Keratinocyte (primary cell): ENCODE measurements around the gene MRPL24. TPM values are rescaled to one million over a fixed set of nuclear protein-coding genes. Genes with fewer than 3 reads are reported as not detected.

Source experiments
- DNase-seq: peaks from one replicate; pipeline ENCODE4 v3.0.0-alpha.2; 2011; ENCODE audit warnings: low read depth, missing footprints, low spot score
- FAIRE-seq: peaks from 2 replicates; lab custom pipeline; 2011; peaks lifted over from hg19 to GRCh38; lab: Jason Lieb, UNC
- H2AFZ ChIP-seq: 2 replicates; pipeline ENCODE4 v1.6.0; 2012; ENCODE audit warnings: low read length, control low read depth, inconsistent platforms; ENCODE audit not compliant: control insufficient read depth
- H3K27ac ChIP-seq: 2 replicates; pipeline ENCODE4 v1.5.1; 2011; ENCODE audit warnings: low read length; ENCODE audit not compliant: control insufficient read depth, insufficient read depth
- H3K27me3 ChIP-seq: 3 replicates; pipeline ENCODE4 v1.6.0; 2011; ENCODE audit warnings: low read length; ENCODE audit not compliant: control insufficient read depth, insufficient read depth; ENCODE audit errors: extremely low read depth
- H3K36me3 ChIP-seq, 2 experiments: 2 replicates in 1 of 2; 3 replicates in 1 of 2; pipeline ENCODE4 v1.5.1; 2011; ENCODE audit warnings: low read length in 2 of 2, mild to moderate bottlenecking in 1 of 2; ENCODE audit not compliant: control insufficient read depth in 2 of 2, insufficient read depth in 2 of 2; ENCODE audit errors: extremely low read depth in 1 of 2
- H3K4me1 ChIP-seq: 3 replicates; pipeline ENCODE4 v1.5.1; 2011; ENCODE audit warnings: low read length; ENCODE audit not compliant: control insufficient read depth, insufficient read depth; ENCODE audit errors: extremely low read depth
- H3K4me2 ChIP-seq: 3 replicates; pipeline ENCODE4 v1.6.0; 2011; ENCODE audit warnings: low read depth, low read length; ENCODE audit not compliant: control insufficient read depth, insufficient read depth; ENCODE audit errors: extremely low read depth
- H3K4me3 ChIP-seq, 3 experiments: fragments of 200-600 bp in 1 of 3; sonication (generic) in 1 of 3; 2 replicates in 2 of 3; 3 replicates in 1 of 3; pipeline ENCODE4 v1.5.1; 2011 to 2016; ENCODE audit warnings: low read length in 3 of 3, mild to moderate bottlenecking in 3 of 3, control low read depth in 2 of 3, inconsistent platforms in 1 of 3, low read depth in 1 of 3, mixed read lengths in 1 of 3, mixed run types in 1 of 3, moderate library complexity in 1 of 3; ENCODE audit not compliant: control insufficient read depth in 2 of 3, insufficient read depth in 2 of 3; ENCODE audit errors: extremely low read depth in 1 of 3
- H3K79me2 ChIP-seq: 2 replicates; pipeline ENCODE4 v1.6.0; 2012; ENCODE audit warnings: low read length; ENCODE audit not compliant: control insufficient read depth, insufficient read depth
- H3K9ac ChIP-seq: 3 replicates; pipeline ENCODE4 v1.6.0; 2011; ENCODE audit warnings: low read length; ENCODE audit not compliant: control insufficient read depth, insufficient read depth; ENCODE audit errors: extremely low read depth
- H3K9me1 ChIP-seq: 3 replicates; pipeline ENCODE4 v1.6.0; 2011; ENCODE audit warnings: low read length; ENCODE audit not compliant: control insufficient read depth, insufficient read depth; ENCODE audit errors: extremely low read depth
- H3K9me3 ChIP-seq: 2 replicates; pipeline ENCODE4 v1.5.1; 2012; ENCODE audit warnings: low read depth, low read length; ENCODE audit not compliant: control insufficient read depth
- H4K20me1 ChIP-seq: 3 replicates; pipeline ENCODE4 v1.6.0; 2011; ENCODE audit warnings: low read length; ENCODE audit not compliant: control insufficient read depth, insufficient read depth; ENCODE audit errors: extremely low read depth
- CTCF ChIP-seq, 3 experiments: IDR thresholded peaks in 1 of 3; conservative IDR thresholded peaks in 1 of 3; optimal IDR thresholded peaks in 1 of 3; 2 replicates in 2 of 3; 3 replicates in 1 of 3; pipeline versions ENCODE3 to v1.5.1; 2011; ENCODE audit warnings: low read length in 3 of 3, mild to moderate bottlenecking in 3 of 3, moderate library complexity in 2 of 3, control low read depth in 1 of 3, inconsistent platforms in 1 of 3; ENCODE audit not compliant: insufficient read depth in 2 of 3; ENCODE audit errors: extremely low read depth in 1 of 3
- EZH2 ChIP-seq: IDR thresholded peaks from one replicate; pipeline ENCODE4 v1.6.1; 2012; ENCODE audit warnings: inconsistent platforms, mild to moderate bottlenecking, low read length, moderate library complexity
- dilution Hi-C: fragments of 300-500 bp; cut with MboI; formaldehyde crosslinking; loops from one replicate; pipeline ENCODE4 v1.7.0; 2020; ENCODE audit warnings: low sequenced_read_pairs; ENCODE audit not compliant: extremely low pct_ligation_motif_present
- polyA plus RNA-seq, 5 experiments: library from polyadenylated mRNA; depleted of rRNA in 3 of 5; stranded (reverse) in 3 of 5; stranded (forward) in 1 of 5; unstranded in 1 of 5; fragments of >200 nt; gene quantifications; 1 replicate in 1 of 5; 2 replicates in 3 of 5; 3 replicates in 1 of 5; pipeline versions ENCODE4 v1.2.1 to v1.2.3, GENCODE V29; 2011 to 2012; ENCODE audit warnings: missing spikeins in 2 of 5, low read depth in 1 of 5, low replicate concordance in 1 of 5

The MRPL24 gene
- polyA plus RNA-seq, 1 donor (not counting 4 experiments of a cell fraction or from before 2014, with no cell fraction given): 157 TPM

- H3K4me2 ChIP-seq: peak overlapping the region; percentile 89
- peaks cover 20% of the 10 kb centered on the region for H3K27me3 ChIP-seq
- H3K9me1 ChIP-seq: no peaks in the 10 kb centered on the region
- no peaks in the 10 kb centered on the region for H4K20me1 ChIP-seq
- H3K27ac ChIP-seq: no peak overlapping the region
- no peaks in the 10 kb centered on the region for H3K36me3 ChIP-seq
- H3K79me2 ChIP-seq: no peaks in the 10 kb centered on the region
- dilution Hi-C loops: no loop called here
- DNase-seq (no peak), FAIRE-seq (no peak)
- TF ChIP-seq CTCF (optimal IDR thresholded peaks at IDR 0.05 in 1 of 3, IDR thresholded peaks at IDR 0.05 in 1 of 3, conservative IDR thresholded peaks at IDR 0.05 in 1 of 3; ENCODE audit: extremely low read depth in 1 of 3, insufficient read depth in 2 of 3, low read length in 3 of 3) (peak in 1 of 3 experiments; percentile 3), EZH2 (no peak)
- H3K4me3 ChIP-seq: peak overlapping the region; percentile 31 to 51 (median 50)
- H3K9ac ChIP-seq: peak overlapping the region; percentile 28
- no peaks in the 10 kb centered on the region for H3K9me3 ChIP-seq
- H3K4me1 ChIP-seq: peaks cover 27% of the 10 kb centered on the region
- no peak overlapping the region for H2AFZ ChIP-seq
Observed at GRCh38 chr1:156704930-156705320, 36.0 kb downstream of the MRPL24 start.

- FAIRE-seq (no peak), DNase-seq (no peak)
- no peaks in the 10 kb centered on the region for H3K79me2 ChIP-seq
- peak overlapping the region in 1 of 3 experiments; percentile 31 for H3K4me3 ChIP-seq
- dilution Hi-C loops: no loop called here
- H2AFZ ChIP-seq: no peak overlapping the region
- peaks cover 20% of the 10 kb centered on the region for H3K27me3 ChIP-seq
- H3K4me2 ChIP-seq: no peak overlapping the region
- no peaks in the 10 kb centered on the region for H4K20me1 ChIP-seq
- H3K9me1 ChIP-seq: no peaks in the 10 kb centered on the region
- H3K4me1 ChIP-seq: peaks cover 20% of the 10 kb centered on the region
- no peak overlapping the region for H3K27ac ChIP-seq
- no peak overlapping the region for H3K9ac ChIP-seq
- no peaks in the 10 kb centered on the region for H3K36me3 ChIP-seq
- TF ChIP-seq EZH2 (no peak), CTCF (optimal IDR thresholded peaks at IDR 0.05 in 1 of 3, IDR thresholded peaks at IDR 0.05 in 1 of 3, conservative IDR thresholded peaks at IDR 0.05 in 1 of 3; ENCODE audit: extremely low read depth in 1 of 3, insufficient read depth in 2 of 3, low read length in 3 of 3) (no peak)
- no peaks in the 10 kb centered on the region for H3K9me3 ChIP-seq
Observed at GRCh38 chr1:156704166-156704711, 36.6 kb downstream of the MRPL24 start.
